Measurements from ENCODE around the gene ABCD4. TPM values are rescaled to one million over a fixed set of nuclear protein-coding genes. Genes with fewer than 3 reads are reported as not detected.

The ABCD4 gene
- total and polyA plus RNA-seq, 2 of the 4 experiments (the other 2 are of a cell fraction), result 12.2 to 20.4 TPM

- in situ Hi-C loops (cut with MboI; ENCODE audit: low sequenced_read_pairs) (no loop called here), intact Hi-C loops (cut with micrococcal nuclease) (no loop called here), dilution Hi-C loops (cut with HindIII; ENCODE audit: low sequenced_read_pairs, unreplicated experiment) (no loop called here)
- H3K27me3 ChIP-seq (ENCODE audit: control insufficient read depth, insufficient read depth, low read length), result peaks cover 85% of the 10 kb centered on the region
- H3K18ac ChIP-seq (ENCODE audit: low read depth, low read length), result no peak within 1 kb of the TSS
- H2BK5ac ChIP-seq (ENCODE audit: low read depth, low read length, poor library complexity, severe bottlenecking), result no peak within 1 kb of the TSS
- H4K20me1 ChIP-seq (ENCODE audit: insufficient read depth, low read length), result peaks cover 28% of the 10 kb centered on the region
- H3K4ac ChIP-seq (ENCODE audit: low read depth, low read length), result no peak within 1 kb of the TSS
- H2BK20ac ChIP-seq (ENCODE audit: low read depth, low read length), result no peak within 1 kb of the TSS
- H3K14ac ChIP-seq (replicated peaks; ENCODE audit: low read depth, low read length), result no peak within 1 kb of the TSS
- no peak within 1 kb of the TSS for H3K4me3 ChIP-seq (ENCODE audit: insufficient read depth, low read depth, low read length)
- no peak within 1 kb of the TSS for H4K5ac ChIP-seq (ENCODE audit: low read depth, low read length)
- peaks cover 8% of the 10 kb centered on the region; the same call in 1 of the 2 replicates for H3K9me3 ChIP-seq (ENCODE audit: control insufficient read depth, insufficient read depth, low read length)
- no peak within 1 kb of the TSS for H2AK5ac ChIP-seq (ENCODE audit: low read depth, low read length)
- H3K9ac ChIP-seq (ENCODE audit: low read depth, low read length), result no peak within 1 kb of the TSS
- H2AFZ ChIP-seq (replicated peaks; ENCODE audit: low read length, poor library complexity), result peak within 1 kb of the TSS; percentile 49
- H3K4me1 ChIP-seq (ENCODE audit: control insufficient read depth, insufficient read depth, low read length), result no peaks in the 10 kb centered on the region
- no peaks in the 10 kb centered on the region for H3K36me3 ChIP-seq (ENCODE audit: control insufficient read depth, insufficient read depth, low read length)
- H4K91ac ChIP-seq (ENCODE audit: insufficient read depth, low read depth, low read length), result no peak within 1 kb of the TSS
- ATAC-seq (ENCODE audit: low read depth), result no peak
- TF ChIP-seq MXI1 (IDR thresholded peaks at IDR 0.05; ENCODE audit: borderline replicate concordance, low read depth, low read length) (no peak), CEBPB (IDR thresholded peaks at IDR 0.05; ENCODE audit: low read depth, low read length) (no peak), RFX5 (IDR thresholded peaks at IDR 0.05; ENCODE audit: low read depth, low read length) (no peak), CTCF (conservative IDR thresholded peaks at IDR 0.05; ENCODE audit: low read depth, low read length) (no peak), ELK1 (IDR thresholded peaks at IDR 0.05; ENCODE audit: borderline replicate concordance, low read depth, low read length) (no peak), FOS (IDR thresholded peaks at IDR 0.05; ENCODE audit: low read depth, low read length) (no peak), POLR2A (IDR thresholded peaks at IDR 0.05; ENCODE audit: low read depth, low read length) (no peak), USF2 (IDR thresholded peaks at IDR 0.05; ENCODE audit: low read depth, low read length) (no peak), BHLHE40 (IDR thresholded peaks at IDR 0.05; ENCODE audit: low read depth, low read length) (no peak), RAD21 (IDR thresholded peaks at IDR 0.05; ENCODE audit: low read length) (no peak), NFE2L2 (IDR thresholded peaks at IDR 0.05; ENCODE audit: low read depth, low read length) (no peak), MAFK (IDR thresholded peaks at IDR 0.05; ENCODE audit: low read depth, low read length) (no peak), MAZ (IDR thresholded peaks at IDR 0.05; ENCODE audit: borderline replicate concordance, low read depth, low read length) (no peak)
- CTCF ChIA-PET, result no interaction called here
- no peaks in the 10 kb centered on the region for H3K9me1 ChIP-seq (ENCODE audit: insufficient read depth, low read length)
- no peak within 1 kb of the TSS for H3K4me2 ChIP-seq (ENCODE audit: low read depth, low read length)
- POLR2A ChIA-PET (ENCODE audit: unreplicated experiment), result no interaction called here
- H3K79me1 ChIP-seq (ENCODE audit: low read depth in 1 of 2, low read length in 2 of 2), result no peaks in the 10 kb centered on the region
- 5% methylated on average over 24 of the region's 40 CpGs; no CpG with 5 or more reads in 1 of the 2 experiments for WGBS, 2 experiments (ENCODE audit: extremely low coverage in 2 of 2, insufficient read length in 1 of 2)
- no peak within 1 kb of the TSS for H4K8ac ChIP-seq (ENCODE audit: low read depth in 2 of 2, low read length in 2 of 2)
- no TSS peak for BruUV-seq (replicated peaks)
- H2BK120ac ChIP-seq (ENCODE audit: low read depth, low read length), result no peak within 1 kb of the TSS
- no peak within 1 kb of the TSS for H3K27ac ChIP-seq (ENCODE audit: insufficient read depth, low read length)
- no peak within 1 kb of the TSS for H2BK15ac ChIP-seq (ENCODE audit: low read depth, low read length)
- DNase-seq, result no peak
- H3K23ac ChIP-seq (ENCODE audit: low read depth, low read length), result no peak within 1 kb of the TSS
- H2AK9ac ChIP-seq (replicated peaks; ENCODE audit: low read depth, low read length, poor library complexity), result peak within 1 kb of the TSS; percentile 45
- no peak within 1 kb of the TSS for H3K56ac ChIP-seq (ENCODE audit: extremely low read depth, insufficient read depth, low read length)
Measured at GRCh38 chr14:74238974-74239847, 63.5 kb downstream of the ABCD4 start, which contains the start of gene VSX2. TSS of gene VSX2 (plus strand) at chr14:74239449. CDS start at chr14:74239562, 113 bp downstream.

Measured in IMR-90 (cell line).